GM21737 (cell line): ENCODE measurements around the gene RBM33.
A peak's percentile ranks its signal among the peaks of the same experiment; 100 is the strongest.
"Not testable (repeated sequence)": the region's sequence is repeated elsewhere in the genome, so short reads cannot be mapped to it uniquely, and the experiment has no call there.

ENCODE experiments used
- ATAC-seq: cut with Tn5 transposase; IDR thresholded peaks from one replicate; pipeline ENCODE4 v1.9.1; 2021; ENCODE audit warnings: mild to moderate bottlenecking, moderate library complexity; ENCODE audit not compliant: unreplicated experiment

The RBM33 gene, protein sequence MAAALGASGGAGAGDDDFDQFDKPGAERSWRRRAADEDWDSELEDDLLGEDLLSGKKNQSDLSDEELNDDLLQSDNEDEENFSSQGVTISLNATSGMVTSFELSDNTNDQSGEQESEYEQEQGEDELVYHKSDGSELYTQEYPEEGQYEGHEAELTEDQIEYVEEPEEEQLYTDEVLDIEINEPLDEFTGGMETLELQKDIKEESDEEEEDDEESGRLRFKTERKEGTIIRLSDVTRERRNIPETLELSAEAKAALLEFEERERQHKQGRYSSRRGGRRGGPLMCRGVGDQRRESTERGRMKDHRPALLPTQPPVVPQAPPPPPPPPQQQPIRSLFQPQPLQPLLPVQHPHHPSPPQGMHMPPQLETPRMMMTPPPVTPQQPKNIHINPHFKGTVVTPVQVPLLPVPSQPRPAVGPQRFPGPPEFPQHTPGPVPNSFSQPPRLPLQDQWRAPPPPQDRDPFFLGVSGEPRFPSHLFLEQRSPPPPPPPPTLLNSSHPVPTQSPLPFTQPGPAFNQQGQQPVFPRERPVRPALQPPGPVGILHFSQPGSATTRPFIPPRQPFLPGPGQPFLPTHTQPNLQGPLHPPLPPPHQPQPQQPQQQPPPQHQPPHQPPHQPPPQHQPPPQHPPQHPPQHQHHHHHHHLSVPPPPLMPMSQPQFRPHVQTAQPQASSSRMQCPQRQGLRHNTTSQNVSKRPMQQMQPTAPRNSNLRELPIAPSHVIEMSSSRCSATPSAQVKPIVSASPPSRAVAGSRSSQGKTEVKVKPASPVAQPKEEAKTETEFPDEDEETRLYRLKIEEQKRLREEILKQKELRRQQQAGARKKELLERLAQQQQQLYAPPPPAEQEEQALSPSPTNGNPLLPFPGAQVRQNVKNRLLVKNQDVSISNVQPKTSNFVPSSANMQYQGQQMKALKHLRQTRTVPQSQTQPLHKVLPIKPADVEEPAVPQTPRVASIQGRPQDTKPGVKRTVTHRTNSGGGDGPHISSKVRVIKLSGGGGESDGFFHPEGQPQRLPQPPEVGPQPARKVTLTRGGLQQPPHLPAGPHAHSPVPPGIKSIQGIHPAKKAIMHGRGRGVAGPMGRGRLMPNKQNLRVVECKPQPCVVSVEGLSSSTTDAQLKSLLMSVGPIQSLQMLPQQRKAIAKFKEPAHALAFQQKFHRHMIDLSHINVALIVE

DNA sequence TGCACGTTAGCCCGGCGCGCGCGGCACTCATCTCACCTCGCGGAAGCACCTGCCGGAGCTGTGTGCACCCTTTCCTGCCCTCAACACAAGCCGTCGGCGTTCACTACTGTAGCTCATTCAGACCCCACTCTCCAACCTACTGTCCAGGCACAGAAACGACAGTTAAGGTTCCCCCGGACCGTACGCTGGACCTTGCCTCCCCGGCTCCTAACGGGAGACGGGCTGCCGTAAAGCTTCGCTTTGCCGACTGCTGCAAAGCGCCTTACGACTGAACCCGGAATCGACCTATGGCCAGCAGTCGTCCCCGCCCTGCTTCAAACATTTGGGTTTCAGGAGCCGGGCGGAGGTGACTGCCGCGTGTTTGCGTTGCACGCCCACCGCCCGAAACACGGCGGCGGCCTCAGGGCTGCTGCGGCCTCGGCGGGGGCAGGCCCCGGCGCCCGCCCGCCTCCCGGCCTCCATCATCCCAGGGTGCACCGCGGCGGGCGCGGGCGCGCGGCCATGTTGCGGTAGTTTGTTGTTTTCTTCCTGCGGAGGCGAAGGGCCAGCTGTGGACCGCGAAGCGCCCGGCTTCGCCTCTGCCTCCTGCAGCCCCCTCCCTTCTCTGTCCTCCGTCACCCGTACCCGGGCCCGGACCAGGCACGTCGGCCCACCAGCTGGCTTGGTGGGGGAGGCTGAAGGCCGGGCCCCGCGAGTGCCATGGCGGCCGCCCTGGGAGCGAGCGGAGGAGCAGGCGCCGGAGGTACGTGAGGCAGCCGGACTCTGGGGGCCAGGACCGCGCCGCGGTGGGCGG, at the start of gene RBM33:
RBM33 (plus strand) TSS at position 484 of the 793 bp plus-strand sequence; CDS start at position 700, 216 bp downstream.
- peak; percentile 77 for ATAC-seq

DNA sequence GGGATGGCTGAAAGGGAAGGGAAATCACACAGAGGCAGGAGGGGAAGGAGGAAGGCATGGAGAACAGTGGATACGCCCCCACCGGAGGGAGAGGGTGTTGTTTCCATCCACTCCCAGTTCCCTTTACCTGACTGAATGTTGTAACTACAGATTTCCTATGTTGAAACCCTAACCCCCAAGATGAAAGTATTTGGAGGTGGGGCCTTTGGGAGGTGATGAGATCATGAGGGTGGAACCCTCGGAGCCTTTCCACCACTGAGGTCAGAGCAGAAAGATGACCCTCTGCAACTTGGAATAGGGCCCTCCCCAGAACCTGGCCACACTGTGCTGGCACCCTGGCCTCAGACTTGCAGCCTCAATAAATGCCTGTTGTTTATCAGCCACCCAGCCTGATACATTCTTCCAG, 49.5 kb upstream of the RBM33 start:
- ATAC-seq: no peak

- ATAC-seq: no peak
Measured at GRCh38 chr7:155597753-155598140, 46.7 kb upstream of the RBM33 start.

DNA sequence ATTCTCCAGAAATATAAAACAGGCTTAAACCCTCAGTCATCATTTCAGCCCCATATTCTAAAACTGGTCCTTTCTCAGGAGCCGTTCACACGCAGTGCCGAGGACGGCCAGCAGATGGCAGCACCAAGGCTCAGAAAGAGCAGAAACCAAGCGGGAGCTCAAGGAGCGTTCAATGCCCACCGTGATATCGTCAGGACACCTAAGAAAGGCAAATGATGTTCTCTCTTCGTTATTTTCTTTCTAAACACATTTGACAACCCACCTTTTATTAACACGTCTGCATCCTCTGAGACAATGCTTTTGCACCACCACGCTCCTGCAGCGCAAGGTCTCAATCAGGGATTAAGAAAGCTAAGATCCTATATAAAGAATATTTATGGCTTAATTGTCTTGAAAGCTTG, 45.7 kb upstream of the RBM33 start:
- ATAC-seq: no peak

- no peak for ATAC-seq
Measured at GRCh38 chr7:155602156-155602555, 42.3 kb upstream of the RBM33 start.

GRCh38 chr7:155602750-155603149, 41.7 kb upstream of the RBM33 start:
- no peak for ATAC-seq

DNA sequence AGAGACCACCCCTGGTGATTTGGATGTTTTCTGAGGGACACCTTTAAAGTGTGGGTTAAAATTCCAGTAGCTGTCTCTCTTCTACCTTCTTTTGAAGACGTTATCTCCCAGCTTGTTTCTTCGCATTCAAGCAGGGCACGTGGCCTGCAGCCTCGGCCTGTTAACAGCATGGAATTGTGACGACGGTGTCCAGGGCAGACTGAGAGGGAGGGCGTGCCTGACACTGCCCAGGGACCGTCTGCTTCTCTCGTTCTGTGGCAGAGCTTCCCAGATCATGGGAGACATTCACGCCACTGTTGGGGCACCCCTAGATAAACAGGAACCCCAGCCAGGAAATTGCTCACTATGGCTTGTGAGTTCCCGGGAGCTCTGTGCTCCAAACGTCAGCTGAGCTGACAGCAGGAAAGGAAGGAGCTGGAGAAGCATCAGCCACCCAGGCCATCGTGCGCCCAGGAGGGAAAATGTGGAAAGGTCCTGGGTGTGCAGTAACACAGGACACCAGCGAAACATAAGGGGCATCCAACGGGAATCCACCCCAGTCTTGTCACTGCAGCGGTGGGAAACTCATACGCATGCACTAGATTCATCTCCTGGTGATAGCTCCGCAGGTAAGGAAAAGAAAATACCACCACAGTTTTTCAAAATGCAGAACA, 41.1 kb upstream of the RBM33 start:
- ATAC-seq: no peak

DNA sequence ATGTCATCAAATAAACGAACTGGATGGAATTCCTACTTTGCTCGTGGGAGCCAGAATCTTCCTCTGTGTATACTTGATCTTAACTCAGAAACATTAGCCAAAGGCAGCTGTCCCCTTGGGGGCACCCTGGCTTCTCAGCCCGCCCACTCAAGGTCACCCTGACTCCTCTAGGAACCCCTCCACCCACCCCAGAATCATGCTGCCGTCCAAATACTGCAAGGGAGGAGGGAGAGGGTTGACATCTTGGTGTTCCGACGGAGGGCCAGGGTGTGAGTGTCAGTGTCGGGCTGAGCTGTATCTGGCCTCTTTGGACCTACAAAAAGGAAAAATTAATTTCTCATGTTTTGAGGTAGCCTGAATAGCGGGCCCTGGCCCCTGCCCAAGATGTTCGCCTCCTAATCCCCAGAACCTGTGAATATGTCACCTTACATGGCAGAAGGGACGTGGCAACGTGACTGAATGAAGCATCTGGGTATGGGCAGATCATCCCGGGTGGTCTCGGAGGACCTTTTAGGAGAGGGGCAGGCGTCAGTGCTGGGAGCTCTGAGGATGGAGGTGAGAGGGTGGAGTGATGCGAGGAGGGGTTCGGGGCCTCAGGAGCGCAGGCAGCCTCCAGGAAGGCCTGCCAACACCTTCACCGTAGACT, 40.5 kb upstream of the RBM33 start:
- no peak for ATAC-seq

DNA sequence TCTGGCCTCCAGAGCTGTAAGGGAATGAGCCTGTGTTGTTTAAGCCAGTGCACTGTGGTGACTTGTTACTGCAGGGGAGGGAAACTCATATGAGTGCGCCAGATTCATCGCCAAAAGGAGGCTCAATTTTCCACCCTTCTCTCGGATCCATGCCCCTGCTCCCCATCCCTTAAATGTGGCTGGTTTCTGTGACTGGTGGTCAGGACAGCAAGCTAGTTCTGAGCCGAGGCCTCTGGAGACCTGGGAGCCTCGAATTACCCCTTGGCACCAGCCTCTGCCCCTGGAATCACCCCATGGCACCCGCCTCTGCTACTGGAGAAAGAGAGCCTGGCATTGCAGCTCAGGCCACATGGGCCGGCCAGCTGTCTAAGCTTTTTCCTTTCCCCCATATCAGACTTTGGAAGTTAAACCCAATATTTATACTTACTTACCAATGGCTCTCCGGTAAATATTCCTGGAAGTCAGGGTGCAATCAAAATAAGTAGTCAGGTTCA, 39.9 kb upstream of the RBM33 start:
- ATAC-seq: no peak

- ATAC-seq: no peak
Measured at GRCh38 chr7:155609185-155609584, 35.3 kb upstream of the RBM33 start.

DNA sequence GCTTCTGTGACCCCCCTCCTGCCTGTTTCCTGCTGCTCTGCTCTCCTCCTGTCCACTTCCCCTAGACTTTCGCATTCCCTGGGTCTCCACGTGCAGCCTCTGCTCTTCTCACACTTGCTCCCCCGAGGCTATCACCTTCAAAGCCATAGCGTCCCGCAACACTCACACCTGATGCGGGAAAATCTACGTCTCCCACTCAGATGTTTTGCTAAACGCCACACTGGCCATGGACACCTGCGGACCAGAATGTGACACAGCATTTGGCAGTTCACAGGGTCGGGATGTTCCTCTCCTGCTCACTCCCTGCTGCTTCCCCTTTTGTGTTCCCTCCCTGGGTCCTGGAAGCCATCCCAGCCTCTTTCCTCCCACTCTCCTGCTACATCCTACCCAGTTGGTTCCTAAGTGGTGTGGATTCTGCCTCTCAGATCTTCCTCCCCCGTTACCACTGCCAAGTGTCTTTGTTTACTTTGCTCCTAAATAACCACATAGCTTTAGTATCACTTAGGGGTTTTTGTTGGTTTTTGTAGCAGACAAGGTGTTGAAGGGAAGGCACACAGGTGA, 33.7 kb upstream of the RBM33 start:
- ATAC-seq: no peak

- no peak for ATAC-seq
Measured at GRCh38 chr7:155611808-155612447, 32.5 kb upstream of the RBM33 start.

GRCh38 chr7:155612658-155613057, 31.8 kb upstream of the RBM33 start:
- ATAC-seq: no peak

DNA sequence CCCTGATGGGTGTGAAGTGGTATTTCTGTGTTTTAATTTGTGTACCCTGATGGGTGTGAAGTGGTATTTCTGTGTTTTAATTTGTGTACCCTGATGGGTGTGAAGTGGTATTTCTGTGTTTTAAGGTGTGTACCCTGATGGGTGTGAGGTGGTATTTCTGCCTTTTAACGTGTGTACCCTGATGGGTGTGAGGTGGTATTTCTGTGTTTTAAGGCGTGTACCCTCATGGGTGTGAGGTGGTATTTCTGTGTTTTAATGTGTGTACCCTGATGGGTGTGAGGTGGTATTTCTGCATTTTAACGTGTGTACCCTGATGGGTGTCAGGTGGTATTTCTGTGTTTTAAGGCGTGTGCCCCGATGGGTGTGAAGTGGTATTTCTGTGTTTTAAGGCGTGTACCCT, 29.4 kb upstream of the RBM33 start:
- ATAC-seq: not testable (repeated sequence)

GRCh38 chr7:155618708-155619633, 25.5 kb upstream of the RBM33 start:
- no peak for ATAC-seq

DNA sequence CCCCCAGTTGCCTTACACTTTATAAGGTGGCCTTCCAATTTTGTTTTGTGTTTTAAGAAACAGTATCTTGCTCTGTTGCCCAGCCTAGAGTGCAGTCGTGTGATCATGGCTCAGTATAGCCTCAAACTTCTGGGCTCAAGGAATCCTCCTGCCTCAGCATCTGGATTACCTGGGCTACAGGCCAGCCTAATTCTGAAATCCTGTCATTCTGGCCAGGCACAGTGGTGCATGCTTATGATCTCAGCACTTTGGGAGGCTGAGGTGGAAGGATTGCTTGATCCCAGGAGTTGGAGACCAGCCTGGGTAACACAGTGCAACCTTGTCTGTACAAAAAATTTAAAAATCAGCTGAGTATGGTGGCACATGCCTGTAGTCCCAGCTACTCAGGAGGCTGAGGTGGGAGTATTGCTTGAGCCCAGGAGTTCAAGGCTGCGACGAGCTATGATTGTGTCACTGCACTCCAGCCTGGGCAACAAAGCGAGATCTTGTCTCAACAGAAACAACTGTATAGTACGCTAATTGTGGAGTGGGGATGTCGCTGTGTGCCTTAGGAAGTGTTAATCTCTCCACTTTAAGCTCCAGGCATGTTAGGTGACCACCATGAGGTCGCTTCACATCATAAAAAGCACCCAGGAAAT, 24.7 kb upstream of the RBM33 start:
- ATAC-seq: no peak

DNA sequence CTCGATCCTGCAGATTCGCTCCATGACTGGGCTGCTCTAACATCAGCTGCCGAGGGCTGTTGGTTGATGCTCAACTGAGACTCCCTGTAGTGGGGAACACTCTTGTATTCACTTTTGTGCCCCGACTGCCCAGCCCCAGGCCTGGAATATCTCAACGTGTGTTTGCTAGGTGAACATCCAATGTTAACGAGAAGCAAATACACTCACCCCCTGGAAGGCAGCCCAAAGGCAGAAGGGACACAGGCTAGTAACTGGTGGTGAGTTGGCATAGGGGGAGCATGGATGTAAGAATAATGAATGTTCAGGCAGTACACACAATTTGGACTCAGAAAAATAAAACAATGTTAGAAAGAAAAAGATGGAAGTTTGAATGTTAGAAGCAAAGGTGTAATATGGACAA, 24.0 kb upstream of the RBM33 start:
- ATAC-seq: no peak
